ENCODE results near the gene TGFB1.

- TF ChIP-seq SNAI2 (CRISPR knock-in tag; IDR thresholded peaks at IDR 0.05): peak; percentile 95; the same call in 1 of the 2 replicates
- no peak for TF ChIP-seq ESRRG (CRISPR knock-in tag; IDR thresholded peaks at IDR 0.05)
- peak; percentile 73; the same call in 1 of the 2 replicates for TF ChIP-seq ZFP3 (CRISPR knock-in tag; IDR thresholded peaks at IDR 0.05)
- TF ChIP-seq RARB (CRISPR knock-in tag; IDR thresholded peaks at IDR 0.05): no peak
- TF ChIP-seq CREB5 (CRISPR knock-in tag; IDR thresholded peaks at IDR 0.05; ENCODE audit: low read depth): no peak
- no peak for TF ChIP-seq OSR1 (CRISPR knock-in tag; IDR thresholded peaks at IDR 0.05)
- TF ChIP-seq CSRNP3 (CRISPR knock-in tag; IDR thresholded peaks at IDR 0.05): no peak
- 0 out of 2 replicates have a peak, but pooled peaks have one; percentile 42 for TF ChIP-seq GLIS3 (CRISPR knock-in tag; IDR thresholded peaks at IDR 0.05)
- no peak for TF ChIP-seq PATZ1 (CRISPR knock-in tag; IDR thresholded peaks at IDR 0.05; ENCODE audit: borderline replicate concordance)
- no peak for TF ChIP-seq BACH2 (CRISPR knock-in tag; IDR thresholded peaks at IDR 0.05; ENCODE audit: borderline replicate concordance)
Measured at GRCh38 chr19:41373993-41374392, 20.3 kb upstream of the TGFB1 start.
